ENCODE measurements around the gene SLC5A6. TPM values are rescaled to one million over a fixed set of nuclear protein-coding genes. Genes with fewer than 3 reads are reported as not detected.
A peak's percentile ranks its signal among the peaks of the same experiment; 100 is the strongest.
"Not testable (repeated sequence)": the region's sequence is repeated elsewhere in the genome, so short reads cannot be mapped to it uniquely, and the experiment has no call there.

The SLC5A6 gene
- total RNA-seq, 1 experiment from 2014 or later, result 87.1 TPM

DNA sequence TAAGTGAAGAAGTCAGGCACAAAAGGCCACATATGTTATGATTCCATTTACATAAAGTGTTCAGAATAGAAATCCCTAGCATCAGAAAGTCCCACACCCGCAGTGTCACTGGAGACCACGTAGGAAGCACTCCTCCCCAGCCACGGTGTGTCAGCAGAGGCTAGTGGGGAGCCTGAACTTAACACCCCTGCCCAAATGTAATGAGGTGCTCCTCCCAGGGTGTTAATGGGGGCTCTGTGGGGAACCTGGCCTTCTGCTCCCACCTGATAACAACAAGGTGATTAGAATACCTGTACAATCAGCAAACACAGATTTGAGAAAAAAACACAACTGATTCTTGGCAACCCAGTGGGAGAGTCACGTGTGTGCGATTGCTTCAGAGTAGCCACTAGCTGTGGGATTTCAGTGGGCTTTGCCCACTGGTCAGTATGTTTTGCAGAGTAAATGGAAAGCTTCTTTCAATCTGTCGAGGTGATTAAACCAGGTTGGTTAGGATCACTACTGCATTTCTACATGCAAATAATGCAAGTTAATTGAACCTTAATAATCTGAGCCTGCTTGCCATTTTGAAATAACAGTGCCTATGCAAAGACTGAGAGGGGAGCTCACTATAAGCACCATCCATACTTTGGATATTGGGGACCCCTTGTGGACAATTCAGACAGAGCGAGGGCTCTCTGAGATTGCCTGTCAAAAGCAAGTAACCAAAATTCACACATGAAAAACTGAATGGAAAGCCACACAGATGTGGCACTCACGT is 20.8 kb downstream of the SLC5A6 start:
- in situ Hi-C loops (cut with HindIII; ENCODE audit: low pct_unique_long_range_greater_than_20kb, low sequenced_read_pairs), result no loop called here
- peak; percentile 85 for DNase-seq (ENCODE audit: low read depth, low spot score)

DNA sequence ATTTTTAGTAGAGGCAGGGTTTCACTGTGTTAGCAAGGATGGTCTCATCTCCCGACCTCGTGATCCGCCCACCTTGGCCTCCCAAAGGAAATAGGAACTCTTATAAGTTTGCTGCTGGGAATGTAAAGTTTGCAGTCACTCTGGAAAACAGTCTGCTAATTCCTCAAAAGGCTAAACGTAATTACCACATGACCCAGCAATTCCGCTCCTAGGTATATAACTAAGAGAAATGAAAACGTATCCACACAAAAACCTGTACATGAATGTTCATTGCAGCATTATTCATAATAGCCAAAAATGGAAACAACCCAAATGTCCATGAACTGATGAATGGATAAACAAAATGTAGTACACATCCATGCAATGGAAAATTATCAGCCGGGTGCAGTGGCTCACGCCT is 22.1 kb downstream of the SLC5A6 start:
- DNase-seq (ENCODE audit: low read depth, low spot score), result no peak
- in situ Hi-C loops (cut with HindIII; ENCODE audit: low pct_unique_long_range_greater_than_20kb, low sequenced_read_pairs), result no loop called here

DNA sequence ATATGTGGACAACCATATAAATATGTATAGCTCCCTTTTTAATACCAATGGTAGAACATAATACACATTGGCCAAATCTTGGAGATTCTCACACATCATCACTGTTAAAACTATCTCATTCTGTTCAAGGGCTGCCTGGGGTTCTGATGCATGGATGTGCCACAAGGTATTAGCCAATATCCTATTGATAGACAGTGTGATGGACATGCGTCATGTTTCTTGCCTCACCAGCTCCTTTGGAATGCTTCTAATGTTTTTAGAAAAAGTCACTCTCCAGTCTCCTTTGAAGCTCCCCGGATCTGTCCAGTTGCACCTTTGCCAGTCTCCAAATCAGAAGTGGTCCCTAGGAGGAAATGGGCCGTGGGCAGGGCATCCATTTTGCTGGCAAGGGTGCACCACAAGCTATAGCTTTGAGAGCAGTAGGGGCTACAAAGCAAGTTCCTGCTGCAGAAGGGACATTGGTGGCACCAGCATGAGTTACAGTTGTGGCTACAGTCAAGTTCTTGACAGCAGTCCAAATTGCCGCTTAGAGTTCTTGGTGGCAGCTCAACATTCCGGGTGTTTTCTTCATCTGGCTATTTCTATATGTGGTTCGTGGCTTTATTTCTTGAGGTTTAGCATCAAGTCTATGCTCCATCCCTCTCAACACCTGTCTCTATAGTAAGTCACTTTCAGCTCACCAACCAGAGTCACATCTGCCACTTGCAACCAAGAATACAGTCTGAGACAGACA is 25.3 kb downstream of the SLC5A6 start:
- in situ Hi-C loops (cut with HindIII; ENCODE audit: low pct_unique_long_range_greater_than_20kb, low sequenced_read_pairs), result no loop called here
- no peak for DNase-seq (ENCODE audit: low read depth, low spot score)

DNA sequence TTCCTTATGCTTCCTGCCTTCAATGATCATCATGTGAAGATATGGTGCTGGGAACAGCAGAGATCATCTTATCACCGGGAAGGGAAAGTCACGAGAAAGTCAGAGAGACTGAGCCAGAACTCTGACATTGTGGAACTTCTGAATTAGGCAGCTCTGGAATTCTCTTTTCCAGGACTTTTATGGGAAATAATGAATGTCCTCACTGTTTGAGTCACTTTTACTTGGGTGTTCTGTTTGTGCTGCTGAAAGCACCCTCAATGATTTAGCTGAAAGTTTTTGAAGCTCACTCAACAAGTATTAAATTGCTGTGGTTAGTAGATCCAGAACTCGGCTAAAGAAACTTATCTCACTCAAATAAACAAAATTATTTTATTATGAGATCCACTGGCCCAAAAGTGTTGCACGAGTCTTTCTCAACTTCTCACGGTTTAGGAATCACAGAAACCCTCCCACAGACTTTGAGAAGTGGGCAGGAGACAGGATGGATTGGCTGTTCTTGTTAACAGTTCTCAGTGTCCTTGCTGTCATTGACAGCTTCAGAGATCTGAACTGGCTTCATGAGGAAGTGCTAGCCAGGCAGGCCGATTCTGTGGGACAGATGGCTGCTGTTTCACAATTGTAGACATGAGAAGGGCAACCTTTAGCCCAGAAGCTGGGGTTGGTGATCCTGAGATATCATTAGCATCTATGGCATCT is 26.6 kb downstream of the SLC5A6 start:
- peak; percentile 73 for DNase-seq (ENCODE audit: low read depth, low spot score)
- in situ Hi-C loops (cut with HindIII; ENCODE audit: low pct_unique_long_range_greater_than_20kb, low sequenced_read_pairs), result no loop called here

DNA sequence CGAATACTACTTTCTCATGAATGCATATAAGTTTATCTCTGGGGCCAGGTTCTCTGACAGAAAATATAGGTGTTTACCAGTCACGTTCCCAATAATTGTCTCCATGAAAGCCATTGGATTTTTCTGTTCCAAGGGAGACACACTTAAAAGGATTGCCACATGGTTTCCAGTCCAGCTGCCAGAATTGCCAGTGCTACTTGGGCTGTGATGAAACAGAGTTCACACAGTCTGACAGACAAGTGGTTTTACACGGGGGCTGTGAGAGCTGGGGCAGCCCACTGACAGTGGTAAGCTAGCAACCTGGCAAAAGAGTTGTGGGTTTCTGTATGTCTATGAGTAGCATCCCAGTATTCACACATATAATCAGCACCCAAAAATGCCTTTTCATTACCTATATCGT is 28.0 kb downstream of the SLC5A6 start:
- in situ Hi-C loops (cut with HindIII; ENCODE audit: low pct_unique_long_range_greater_than_20kb, low sequenced_read_pairs), result no loop called here
- DNase-seq (ENCODE audit: low read depth, low spot score), result no peak

DNA sequence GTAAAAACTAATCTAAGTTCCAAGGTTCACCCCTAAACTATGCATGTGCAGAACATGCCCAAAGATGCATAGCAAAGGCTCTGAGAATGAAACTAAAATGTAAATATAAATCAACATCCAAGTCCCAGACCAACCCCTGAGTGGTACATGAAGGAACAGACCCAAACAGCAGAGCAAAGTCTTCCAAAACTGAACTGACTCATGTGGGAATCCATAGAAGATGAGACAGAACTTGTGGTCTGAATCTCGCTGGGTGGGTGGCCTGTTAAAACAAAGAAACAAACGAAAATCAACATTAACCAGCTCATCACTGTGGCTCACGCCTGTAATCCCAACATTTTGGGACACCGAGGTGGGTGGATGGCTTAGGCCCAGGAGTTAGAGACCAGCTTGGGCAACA is 29.7 kb downstream of the SLC5A6 start:
- in situ Hi-C loops (cut with HindIII; ENCODE audit: low pct_unique_long_range_greater_than_20kb, low sequenced_read_pairs), result no loop called here
- DNase-seq (ENCODE audit: low read depth, low spot score), result no peak

DNA sequence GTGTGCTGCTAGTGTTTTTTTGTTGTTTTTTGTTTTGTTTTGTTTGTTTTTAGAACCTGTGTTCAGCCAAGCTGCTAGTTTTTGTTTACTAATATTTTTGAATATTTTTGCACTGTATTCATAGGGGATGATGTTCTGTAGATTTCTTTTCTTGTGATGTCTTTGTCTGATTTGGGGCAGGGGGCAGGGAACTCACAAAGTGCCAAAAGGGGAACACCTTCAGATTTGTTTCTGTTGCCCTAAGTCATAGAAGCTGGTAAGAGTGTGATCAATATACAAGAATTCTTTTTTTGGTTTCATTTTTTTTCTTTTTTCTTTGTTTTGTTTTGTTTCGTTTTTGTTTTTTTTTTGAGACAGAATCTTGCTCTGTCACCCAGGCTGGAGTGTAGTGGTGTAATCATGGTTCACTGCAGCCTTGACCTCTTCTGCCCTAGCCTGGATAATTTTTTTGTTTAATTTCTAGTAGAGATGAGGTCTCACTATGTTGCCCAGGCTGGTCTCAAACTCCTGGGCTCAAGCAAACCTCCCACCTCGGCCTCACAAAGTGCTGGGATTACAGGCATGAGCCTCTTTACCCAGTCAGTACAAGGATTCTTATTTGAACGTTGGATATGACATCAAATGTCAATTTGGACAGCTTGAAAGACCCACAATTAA is 32.6 kb downstream of the SLC5A6 start:
- no peak for DNase-seq (ENCODE audit: low read depth, low spot score)
- in situ Hi-C loops (cut with HindIII; ENCODE audit: low pct_unique_long_range_greater_than_20kb, low sequenced_read_pairs), result no loop called here

DNA sequence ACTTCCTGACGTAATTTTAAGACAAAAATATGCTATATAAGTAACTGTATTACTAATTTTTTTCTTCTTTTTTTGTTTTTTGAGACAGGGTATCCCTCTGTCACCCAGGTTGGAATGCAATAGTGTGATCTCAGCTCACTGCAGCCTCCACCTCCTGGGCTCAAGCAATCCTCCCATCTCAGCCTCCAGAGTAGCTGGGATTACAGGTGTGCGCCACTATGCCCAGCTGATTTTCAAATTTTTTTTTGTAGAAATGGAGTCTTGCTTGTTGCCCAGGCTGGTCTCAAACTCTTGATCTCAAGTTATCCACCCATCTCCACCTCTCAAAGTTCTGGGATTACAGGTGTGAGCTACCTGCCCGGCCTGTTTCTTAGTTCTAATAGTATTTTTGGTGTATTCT is 33.6 kb downstream of the SLC5A6 start:
- in situ Hi-C loops (cut with HindIII; ENCODE audit: low pct_unique_long_range_greater_than_20kb, low sequenced_read_pairs), result no loop called here
- no peak for DNase-seq (ENCODE audit: low read depth, low spot score)

DNA sequence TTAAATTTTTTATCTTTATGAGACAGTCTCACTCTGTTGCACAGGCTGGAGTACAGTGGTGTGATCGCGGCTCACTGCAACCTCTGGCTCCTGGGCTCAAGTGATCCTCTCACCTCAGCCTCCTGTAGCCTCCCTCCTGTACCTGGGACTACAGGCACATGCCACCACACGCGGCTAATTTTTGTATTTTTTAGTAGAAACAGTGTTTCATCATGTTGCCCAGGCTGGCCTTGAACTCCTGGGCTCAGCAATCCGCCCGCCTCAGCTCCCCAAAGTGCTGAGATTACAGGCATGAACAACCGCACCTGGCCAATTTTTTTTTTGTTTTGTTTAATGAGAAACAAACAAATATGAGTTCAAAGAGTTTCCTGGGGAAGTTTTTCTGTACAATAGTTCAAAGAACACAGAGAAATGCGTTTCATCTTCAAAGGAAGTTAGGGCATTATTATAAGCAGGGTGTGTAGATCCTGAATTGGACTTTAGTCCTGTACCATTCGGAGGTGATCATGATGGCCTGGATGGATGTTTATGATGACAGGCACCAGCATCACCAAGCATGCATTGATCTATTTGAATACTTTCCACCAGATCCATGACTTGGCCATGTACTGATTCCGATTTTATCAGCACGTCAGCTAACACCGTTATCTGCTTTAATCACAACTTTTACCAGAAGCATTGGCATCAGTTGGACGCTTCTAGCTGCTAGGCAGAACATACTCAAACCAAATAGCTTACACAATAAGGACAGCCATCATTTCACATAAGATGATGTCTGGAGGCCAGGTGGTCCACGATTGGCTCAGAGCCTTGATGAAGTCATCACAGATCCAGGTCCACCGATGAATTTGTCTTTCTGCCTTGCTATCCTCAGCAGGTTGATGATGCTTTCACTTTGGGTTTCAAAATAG is 34.4 kb downstream of the SLC5A6 start:
- DNase-seq (ENCODE audit: low read depth, low spot score), result no peak
- in situ Hi-C loops (cut with HindIII; ENCODE audit: low pct_unique_long_range_greater_than_20kb, low sequenced_read_pairs), result no loop called here

DNA sequence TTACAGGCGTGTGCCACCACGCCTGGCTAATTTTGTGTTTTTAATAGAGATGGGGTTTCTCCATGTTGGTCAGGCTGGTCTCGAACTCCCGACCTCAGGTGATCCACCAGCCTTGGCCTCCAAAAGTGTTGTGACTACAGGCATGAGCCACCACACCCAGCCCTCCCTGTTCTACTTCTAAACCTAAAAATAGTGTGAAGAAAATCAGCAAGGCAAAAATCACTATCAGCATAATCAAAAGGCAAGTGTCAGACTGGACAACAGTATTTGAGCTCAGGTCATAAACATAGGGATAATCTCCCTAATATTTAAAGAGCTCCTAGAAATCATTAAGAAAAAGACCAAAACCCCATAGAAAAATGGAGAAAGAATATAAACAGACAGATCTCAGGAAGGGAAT is 36.3 kb downstream of the SLC5A6 start:
- DNase-seq (ENCODE audit: low read depth, low spot score); in situ Hi-C loops (cut with HindIII; ENCODE audit: low pct_unique_long_range_greater_than_20kb, low sequenced_read_pairs): not testable (repeated sequence)

DNA sequence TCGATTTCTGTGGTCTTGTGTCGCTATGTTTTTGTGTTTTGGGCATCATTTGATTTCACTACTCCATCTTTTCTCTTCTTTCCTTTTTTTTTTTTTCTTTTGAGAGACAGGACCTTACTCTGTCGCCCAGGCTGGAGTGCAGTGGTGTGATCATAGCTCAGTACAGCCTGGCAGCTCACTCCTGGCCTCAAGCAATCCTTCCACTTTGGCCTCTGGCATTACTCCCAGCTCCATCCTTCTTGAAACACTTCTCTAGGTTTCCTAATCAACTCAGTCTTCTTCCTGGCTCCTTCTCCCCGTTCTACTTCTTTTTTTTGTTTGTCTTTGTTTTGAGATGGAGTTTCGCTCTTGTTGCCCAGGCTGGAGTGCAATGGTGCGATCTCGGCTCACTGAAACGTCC is 36.7 kb downstream of the SLC5A6 start:
- DNase-seq (ENCODE audit: low read depth, low spot score), result no peak
- in situ Hi-C loops (cut with HindIII; ENCODE audit: low pct_unique_long_range_greater_than_20kb, low sequenced_read_pairs), result no loop called here

DNA sequence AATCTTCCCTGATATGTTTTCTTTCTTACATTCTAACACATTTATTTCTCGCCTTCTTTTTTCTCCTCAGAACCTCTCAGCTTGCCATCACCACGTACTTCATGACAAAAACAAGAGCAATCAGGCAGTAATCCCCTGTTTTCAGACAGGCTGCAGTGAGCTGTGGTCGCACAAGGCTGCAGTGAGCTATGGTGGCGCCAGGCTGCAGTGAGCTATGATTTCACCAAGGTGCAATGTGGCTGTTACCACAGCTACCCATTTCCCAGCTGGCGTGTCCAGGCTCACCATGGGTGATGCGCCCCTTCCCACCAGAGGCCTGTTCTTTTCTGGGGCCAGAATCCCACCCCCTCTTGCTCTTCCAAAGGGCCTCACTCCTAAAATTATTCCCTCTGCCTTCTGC is 37.4 kb downstream of the SLC5A6 start:
- no peak for DNase-seq (ENCODE audit: low read depth, low spot score)
- in situ Hi-C loops (cut with HindIII; ENCODE audit: low pct_unique_long_range_greater_than_20kb, low sequenced_read_pairs), result no loop called here

DNA sequence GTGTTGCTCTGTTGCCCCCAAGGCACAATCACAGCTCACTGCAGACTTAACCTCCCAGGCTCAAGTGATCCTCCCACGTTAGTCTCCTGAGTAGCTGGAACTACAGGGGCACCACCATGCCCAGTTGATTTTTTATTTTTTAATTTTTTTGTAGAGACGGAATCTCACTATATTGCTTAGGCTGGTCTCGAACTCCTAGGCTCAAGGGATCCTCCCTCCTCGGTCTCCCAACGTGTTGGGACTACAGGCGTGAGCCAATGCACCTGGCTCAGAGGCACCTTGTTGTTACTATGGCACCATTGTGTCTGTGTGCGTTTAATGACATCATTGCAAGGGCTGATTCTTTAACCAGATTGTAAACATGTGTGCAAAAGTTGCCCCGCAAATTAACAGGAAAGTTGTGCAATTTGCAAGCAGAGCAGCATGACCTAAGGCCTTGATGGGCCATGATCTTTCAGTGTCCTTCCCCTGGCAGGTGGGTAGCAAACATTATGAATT is 40.7 kb downstream of the SLC5A6 start:
- in situ Hi-C loops (cut with HindIII; ENCODE audit: low pct_unique_long_range_greater_than_20kb, low sequenced_read_pairs), result no loop called here
- DNase-seq (ENCODE audit: low read depth, low spot score), result no peak

DNA sequence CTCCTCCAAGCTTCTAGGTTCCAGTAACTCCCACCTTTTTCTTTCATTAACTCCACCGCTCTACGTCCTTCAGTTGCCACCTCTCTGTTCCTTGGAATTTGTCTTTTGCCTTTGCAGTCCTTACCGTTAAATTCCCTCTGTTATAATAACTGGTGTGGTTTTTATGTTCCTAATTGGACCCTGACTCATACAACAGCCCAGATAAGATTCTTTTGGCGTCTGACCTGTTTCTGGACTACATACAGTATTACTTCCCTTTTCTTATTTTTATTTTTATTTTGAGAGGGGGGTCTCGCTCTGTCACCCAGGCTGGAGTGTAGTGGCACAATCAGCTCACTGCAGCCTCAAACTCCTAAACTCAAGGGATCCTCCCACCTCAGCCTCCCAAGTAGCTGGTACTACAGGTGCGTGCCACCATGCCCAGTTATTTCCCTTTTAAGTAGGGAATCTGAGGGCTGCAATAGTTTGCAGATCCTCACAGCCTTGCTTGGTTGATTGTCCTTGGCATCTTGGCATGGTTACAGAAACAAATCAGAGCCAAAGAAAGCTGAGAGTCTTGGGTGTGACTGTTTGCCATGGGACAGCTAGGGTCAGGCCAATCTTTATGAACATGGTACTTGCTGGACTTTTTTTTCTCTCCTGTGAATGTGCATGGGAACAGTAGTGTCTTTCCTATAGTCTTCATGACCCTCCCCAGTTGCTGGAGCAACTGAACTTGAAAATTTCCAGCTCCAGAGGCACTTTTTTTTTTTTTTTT is 41.3 kb downstream of the SLC5A6 start:
- DNase-seq (ENCODE audit: low read depth, low spot score), result no peak
- in situ Hi-C loops (cut with HindIII; ENCODE audit: low pct_unique_long_range_greater_than_20kb, low sequenced_read_pairs), result no loop called here

DNA sequence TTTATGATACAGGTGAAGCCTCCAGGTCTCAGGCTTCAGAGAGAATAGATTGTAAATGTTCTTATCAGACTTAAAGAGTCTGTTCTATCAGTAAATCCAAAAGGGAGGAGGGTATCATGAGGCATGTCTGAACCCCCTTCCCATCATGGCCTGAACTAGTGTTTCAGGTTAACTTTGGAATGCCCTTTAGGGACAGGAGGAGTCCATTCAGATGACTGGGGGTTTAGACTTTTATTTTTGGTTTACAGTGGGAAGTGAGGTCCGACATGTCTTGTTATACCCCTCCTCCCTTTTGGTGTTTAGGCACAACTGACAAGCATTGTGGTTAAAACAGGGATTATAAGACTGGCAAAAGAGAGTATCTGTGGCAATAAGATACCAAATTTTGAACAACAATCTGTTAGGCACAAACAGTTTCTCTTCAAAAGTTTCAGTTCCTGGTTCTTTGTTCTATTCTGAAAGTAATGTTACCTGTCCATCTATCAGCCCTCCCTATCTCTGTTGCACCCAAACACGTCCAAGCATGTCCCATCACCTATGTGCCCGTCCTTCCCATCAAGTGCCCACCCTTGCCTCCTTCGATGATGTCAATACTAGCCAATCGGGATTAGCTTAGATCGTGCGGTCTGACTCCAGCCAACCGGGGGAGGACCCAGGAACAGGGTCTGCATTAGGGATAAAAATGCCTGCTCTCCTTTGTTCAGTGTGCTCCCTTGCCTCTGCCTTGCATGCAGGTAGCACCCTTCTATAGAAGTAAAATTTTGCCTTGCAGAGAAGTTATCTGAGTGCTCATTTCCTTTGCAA is 46.9 kb downstream of the SLC5A6 start:
- no peak for DNase-seq (ENCODE audit: low read depth, low spot score)
- in situ Hi-C loops (cut with HindIII; ENCODE audit: low pct_unique_long_range_greater_than_20kb, low sequenced_read_pairs), result no loop called here
